GM12872 (cell line): Measurements from ENCODE around the gene B3GNT4.

Experiments used
- TF ChIP-seq, protein P1 (sequence below): IDR thresholded peaks from 3 replicates; pipeline ENCODE4 v1.5.1; 2011; ENCODE audit warnings: low read depth, mild to moderate bottlenecking, low read length, moderate library complexity; ENCODE audit not compliant: insufficient read depth

The B3GNT4 gene

DNA sequence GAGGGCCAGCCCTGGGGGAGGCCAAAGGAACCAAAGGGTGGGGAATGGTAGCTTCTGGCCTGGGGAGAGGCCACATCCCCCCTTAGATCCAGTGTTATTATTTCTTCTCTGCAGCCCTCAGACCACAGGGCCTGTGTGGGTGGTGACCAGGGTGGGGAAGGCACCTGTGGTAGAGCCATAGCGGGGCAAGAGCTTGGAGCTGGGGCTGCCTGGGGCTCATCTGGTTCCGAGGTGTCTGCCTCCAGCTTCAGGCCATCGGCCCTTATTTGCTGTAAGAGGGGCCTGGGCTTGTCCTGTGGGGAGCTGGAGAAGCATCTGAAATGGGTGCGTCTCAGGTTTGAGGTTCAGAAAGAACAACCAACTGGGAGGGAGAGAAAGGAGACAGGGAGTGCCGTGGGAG is 2.1 kb upstream of the B3GNT4 start:
- TF ChIP-seq, protein P1, sequence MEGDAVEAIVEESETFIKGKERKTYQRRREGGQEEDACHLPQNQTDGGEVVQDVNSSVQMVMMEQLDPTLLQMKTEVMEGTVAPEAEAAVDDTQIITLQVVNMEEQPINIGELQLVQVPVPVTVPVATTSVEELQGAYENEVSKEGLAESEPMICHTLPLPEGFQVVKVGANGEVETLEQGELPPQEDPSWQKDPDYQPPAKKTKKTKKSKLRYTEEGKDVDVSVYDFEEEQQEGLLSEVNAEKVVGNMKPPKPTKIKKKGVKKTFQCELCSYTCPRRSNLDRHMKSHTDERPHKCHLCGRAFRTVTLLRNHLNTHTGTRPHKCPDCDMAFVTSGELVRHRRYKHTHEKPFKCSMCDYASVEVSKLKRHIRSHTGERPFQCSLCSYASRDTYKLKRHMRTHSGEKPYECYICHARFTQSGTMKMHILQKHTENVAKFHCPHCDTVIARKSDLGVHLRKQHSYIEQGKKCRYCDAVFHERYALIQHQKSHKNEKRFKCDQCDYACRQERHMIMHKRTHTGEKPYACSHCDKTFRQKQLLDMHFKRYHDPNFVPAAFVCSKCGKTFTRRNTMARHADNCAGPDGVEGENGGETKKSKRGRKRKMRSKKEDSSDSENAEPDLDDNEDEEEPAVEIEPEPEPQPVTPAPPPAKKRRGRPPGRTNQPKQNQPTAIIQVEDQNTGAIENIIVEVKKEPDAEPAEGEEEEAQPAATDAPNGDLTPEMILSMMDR = no peak

DNA sequence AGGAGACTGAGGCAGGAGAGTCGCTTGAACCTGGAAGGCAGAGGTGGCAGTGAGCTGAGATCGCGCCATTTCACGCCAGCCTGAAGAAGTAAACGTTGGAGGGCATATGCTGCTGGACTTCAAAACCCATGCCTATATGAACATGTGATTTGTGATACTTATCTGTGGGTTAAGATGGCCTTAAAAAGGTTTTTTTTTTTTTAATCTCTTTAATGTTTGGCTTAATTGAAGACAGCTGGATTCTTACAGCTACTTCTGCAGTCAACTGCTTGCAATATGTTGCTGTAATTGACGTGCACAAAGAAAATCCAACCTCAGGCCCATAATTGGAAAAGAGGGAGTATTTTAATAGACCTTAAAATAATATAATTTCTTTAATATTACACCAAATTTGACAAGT is 1.5 kb upstream of the B3GNT4 start:
- TF ChIP-seq, protein P1 = no peak

DNA sequence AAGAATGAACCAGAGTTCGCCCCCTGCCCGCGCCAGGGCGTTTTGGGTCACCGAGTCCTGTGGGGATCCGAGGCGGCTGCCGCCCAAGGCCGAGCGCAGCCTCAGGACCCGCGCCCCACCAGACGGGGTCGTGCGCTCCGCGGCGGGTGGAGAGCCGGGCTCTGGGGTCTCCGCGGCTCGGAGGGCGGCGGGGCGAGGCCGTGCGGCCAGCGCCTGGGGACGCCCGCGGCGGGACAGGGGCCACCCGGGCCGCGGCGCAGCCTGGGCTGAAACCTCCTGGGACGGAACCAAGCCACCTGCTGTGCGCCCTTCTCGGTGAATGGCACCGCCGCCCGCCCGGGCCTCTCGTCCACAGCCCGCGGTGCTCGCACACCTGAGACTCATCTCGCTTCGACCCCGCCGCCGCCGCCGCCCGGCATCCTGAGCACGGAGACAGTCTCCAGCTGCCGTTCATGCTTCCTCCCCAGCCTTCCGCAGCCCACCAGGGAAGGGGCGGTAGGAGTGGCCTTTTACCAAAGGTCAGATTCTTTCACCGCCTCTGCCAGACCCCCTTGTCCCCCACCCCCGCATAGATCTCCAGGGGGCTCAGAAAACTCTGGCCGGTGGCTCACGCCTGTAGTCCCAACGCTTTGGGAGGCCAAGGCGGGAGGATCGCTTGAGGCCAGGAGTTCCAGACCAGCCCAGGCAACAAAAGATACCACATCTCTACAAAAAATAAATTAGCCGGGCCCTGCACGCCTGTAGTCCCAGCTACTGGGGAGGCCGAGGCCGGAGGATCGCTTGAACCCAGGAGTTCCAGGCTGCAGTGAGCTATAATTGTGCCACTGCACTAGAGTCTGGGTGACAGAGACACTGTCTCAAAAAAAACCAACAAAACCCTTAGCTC is 901 bp downstream of the B3GNT4 start:
- TF ChIP-seq, protein P1 = no peak

DNA sequence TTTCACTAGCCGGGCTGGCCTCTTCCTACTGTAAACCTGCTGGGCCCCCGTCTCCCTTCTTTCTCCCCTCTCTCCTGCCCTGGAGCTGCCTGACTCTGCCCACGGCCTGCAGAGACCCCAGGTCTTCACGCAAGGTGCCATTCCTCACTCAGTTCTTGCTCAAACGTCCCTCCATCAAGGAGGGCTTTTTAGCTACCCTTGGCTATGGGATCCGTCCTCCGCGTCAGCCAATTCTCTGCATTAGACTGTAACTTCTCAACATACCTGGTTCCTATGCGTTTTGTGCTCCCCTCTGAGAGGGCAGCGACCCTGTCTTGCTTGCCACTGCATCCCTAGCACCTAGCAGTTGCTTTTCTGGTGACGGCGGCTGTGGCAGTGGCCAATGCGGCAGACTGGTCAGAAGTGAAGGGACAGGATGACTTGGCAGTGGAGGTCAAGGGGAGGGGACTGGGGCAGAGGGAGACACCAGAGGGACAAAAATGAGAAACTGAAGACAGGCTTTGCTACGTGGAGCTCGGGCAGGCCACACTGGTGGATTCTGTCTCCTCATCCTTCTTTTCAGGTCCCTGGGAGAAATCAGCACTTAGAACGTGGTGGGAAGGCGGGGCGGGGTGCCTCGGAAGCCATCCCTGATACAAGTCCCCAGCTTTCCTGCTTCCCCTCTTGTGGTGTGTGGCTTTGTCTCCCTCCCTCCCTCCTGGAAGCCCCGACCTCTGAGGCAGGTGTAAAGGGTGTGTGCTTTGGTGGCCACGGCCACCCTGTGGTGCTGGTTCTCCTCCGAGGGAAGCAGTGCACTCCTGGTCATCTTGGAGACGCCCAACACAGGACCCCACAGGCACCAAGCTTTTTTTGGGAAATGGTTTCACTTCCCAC is 1.8 kb downstream of the B3GNT4 start:
- TF ChIP-seq, protein P1 = no peak

DNA sequence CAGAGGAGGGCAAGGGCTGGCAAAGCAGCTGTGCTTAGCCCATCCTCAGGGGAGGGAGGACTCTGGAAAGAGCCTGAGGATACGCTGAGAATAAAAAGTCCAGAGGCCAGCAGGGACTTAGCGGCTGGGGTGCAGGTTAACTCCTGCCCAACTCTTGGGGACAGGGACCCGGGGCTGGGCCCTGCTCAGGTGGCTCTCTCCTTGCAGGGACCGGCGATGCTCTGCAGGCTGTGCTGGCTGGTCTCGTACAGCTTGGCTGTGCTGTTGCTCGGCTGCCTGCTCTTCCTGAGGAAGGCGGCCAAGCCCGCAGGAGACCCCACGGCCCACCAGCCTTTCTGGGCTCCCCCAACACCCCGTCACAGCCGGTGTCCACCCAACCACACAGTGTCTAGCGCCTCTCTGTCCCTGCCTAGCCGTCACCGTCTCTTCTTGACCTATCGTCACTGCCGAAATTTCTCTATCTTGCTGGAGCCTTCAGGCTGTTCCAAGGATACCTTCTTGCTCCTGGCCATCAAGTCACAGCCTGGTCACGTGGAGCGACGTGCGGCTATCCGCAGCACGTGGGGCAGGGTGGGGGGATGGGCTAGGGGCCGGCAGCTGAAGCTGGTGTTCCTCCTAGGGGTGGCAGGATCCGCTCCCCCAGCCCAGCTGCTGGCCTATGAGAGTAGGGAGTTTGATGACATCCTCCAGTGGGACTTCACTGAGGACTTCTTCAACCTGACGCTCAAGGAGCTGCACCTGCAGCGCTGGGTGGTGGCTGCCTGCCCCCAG is 2.8 kb downstream of the B3GNT4 start:
- TF ChIP-seq, protein P1 = no peak

DNA sequence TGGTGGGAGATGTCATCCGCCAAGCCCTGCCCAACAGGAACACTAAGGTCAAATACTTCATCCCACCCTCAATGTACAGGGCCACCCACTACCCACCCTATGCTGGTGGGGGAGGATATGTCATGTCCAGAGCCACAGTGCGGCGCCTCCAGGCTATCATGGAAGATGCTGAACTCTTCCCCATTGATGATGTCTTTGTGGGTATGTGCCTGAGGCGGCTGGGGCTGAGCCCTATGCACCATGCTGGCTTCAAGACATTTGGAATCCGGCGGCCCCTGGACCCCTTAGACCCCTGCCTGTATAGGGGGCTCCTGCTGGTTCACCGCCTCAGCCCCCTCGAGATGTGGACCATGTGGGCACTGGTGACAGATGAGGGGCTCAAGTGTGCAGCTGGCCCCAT is 3.5 kb downstream of the B3GNT4 start:
- TF ChIP-seq, protein P1 = no peak

DNA sequence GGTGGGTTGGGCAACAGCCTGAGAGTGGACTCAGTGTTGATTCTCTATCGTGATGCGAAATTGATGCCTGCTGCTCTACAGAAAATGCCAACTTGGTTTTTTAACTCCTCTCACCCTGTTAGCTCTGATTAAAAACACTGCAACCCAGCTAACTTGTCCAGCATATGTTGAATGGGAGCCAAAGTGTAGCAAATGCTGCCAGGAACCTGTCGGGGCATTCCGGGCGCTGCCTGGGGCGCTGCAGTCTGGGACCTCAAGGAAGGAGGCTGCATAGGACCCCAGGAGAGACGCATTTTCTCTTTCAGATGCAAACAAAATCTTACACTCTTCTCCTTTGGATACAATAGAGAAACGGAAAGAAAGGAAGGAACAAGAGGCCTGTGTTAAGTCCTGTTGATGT is 3.9 kb downstream of the B3GNT4 start:
- TF ChIP-seq, protein P1 = no peak
